ENCODE measurements around the gene SPX.

Gene SPX

GRCh38 chr12:21577516-21577915, 51.4 kb downstream of the SPX start:
- no peak for DNase-seq (ENCODE audit: low read depth in 2 of 2)

DNA sequence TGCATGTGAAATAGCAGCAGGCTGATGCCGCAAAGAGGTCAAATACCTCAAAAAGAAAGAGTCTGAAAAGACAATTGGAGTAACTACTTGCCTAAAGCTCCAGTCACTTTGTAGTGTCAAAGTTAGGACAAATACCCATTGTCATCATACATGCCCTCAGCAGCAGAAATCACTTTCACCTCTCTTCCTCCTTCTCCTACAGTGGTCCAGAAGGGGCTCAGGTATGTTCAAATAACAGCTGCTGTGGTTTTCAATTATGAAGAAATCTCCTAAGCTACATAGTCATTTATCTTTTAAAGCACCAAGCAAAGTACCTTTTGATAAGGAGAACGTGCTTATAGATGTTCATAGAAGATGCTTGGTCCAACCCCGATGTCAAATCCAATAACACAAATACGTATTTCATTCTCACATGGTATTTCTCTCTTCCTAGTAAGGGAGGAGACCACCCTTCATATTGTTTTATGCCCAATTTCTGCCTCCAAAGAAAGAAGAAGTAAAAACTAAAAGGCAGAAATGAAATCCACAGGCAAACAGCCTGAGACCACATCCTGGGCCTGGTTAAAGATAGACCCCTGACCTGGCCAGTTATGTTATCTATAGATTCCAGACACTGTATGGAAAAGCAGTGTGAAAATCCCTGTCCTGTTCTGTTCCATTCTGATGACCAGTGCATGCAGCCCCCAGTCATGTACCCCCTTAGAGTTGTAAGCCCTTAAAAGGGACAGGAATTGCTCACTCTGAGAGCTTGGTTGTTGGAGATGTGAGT, 54.8 kb downstream of the SPX start:
- DNase-seq (ENCODE audit: low read depth in 2 of 2) = no peak
